ENCODE results near the gene SHF.

DNA sequence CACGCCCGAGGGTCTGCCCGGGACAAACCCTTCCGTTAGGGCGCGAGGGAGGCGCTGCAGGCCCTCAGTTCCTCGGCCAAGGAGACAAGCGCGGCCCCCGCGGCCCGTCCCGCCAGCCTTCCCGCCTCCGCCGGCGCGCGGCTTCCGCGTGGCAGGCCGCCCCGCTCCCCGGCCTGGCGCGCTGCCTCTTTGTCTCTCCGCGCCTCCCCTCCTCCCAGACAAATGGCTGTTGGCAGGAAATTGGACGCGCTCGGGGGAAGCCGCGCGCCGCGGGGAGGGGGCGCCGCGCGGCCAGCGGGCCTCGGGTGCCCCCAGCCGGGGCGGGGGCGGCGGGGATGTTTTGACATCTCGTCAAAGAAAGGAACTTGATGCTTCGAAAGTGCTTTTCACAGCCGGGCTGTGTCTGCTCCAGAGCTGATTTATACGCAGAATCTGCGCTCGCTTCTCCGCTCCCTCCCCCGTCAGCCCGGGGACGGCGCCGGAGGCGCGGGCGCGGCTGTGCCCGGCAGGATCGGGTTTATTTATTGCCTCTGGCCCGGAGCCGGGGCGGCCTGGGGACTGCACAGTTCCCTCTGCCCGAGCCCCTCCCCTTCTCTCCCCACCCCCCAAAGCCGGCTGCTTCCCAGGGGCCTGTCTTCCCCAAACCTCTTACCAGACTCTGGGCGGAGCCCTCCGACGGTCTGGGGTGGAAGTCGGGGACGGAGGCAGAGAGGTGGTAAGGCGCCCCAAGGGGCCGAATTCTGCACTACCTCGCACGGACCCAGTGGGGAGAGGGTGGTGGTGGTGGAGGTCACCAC is 20.7 kb downstream of the SHF start:
- TF ChIP-seq, protein P1, sequence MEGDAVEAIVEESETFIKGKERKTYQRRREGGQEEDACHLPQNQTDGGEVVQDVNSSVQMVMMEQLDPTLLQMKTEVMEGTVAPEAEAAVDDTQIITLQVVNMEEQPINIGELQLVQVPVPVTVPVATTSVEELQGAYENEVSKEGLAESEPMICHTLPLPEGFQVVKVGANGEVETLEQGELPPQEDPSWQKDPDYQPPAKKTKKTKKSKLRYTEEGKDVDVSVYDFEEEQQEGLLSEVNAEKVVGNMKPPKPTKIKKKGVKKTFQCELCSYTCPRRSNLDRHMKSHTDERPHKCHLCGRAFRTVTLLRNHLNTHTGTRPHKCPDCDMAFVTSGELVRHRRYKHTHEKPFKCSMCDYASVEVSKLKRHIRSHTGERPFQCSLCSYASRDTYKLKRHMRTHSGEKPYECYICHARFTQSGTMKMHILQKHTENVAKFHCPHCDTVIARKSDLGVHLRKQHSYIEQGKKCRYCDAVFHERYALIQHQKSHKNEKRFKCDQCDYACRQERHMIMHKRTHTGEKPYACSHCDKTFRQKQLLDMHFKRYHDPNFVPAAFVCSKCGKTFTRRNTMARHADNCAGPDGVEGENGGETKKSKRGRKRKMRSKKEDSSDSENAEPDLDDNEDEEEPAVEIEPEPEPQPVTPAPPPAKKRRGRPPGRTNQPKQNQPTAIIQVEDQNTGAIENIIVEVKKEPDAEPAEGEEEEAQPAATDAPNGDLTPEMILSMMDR (IDR thresholded peaks at IDR 0.05; ENCODE audit: control extremely low read depth in 1 of 3, insufficient read depth in 1 of 3, low read depth in 1 of 3, low read length in 3 of 3): peak; percentile 67 to 75 (median 74)
- TF ChIP-seq, protein P2, sequence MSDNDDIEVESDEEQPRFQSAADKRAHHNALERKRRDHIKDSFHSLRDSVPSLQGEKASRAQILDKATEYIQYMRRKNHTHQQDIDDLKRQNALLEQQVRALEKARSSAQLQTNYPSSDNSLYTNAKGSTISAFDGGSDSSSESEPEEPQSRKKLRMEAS (IDR thresholded peaks at IDR 0.05): peak; percentile 43; the same call in 1 of the 2 replicates
- peak; percentile 46 to 75 for TF ChIP-seq POLR2A (IDR thresholded peaks at IDR 0.05; ENCODE audit: control extremely low read depth in 1 of 2, low read depth in 2 of 2, low read length in 2 of 2)
- TF ChIP-seq, protein P3, sequence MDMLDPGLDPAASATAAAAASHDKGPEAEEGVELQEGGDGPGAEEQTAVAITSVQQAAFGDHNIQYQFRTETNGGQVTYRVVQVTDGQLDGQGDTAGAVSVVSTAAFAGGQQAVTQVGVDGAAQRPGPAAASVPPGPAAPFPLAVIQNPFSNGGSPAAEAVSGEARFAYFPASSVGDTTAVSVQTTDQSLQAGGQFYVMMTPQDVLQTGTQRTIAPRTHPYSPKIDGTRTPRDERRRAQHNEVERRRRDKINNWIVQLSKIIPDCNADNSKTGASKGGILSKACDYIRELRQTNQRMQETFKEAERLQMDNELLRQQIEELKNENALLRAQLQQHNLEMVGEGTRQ (IDR thresholded peaks at IDR 0.05; ENCODE audit: low read length): no peak
- peak; percentile 8; the same call in 1 of the 2 replicates for TF ChIP-seq YY1 (IDR thresholded peaks at IDR 0.05; ENCODE audit: low read depth, low read length)
- TF ChIP-seq POLR2AphosphoS5 (IDR thresholded peaks at IDR 0.05; ENCODE audit: low read depth, low read length): peak; percentile 29
- no peak for TF ChIP-seq EZH2 (IDR thresholded peaks at IDR 0.05; ENCODE audit: low read depth, low read length, severe bottlenecking)
